ENCODE data around the gene NDUFAF2. TPM values are rescaled to one million over a fixed set of nuclear protein-coding genes. Genes with fewer than 3 reads are reported as not detected.

Gene NDUFAF2
- total and polyA plus RNA-seq, 2 of the 8 experiments (the other 6 are each of a cell fraction or from before 2014, with no cell fraction given), result 10.7 to 46.5 TPM

DNA sequence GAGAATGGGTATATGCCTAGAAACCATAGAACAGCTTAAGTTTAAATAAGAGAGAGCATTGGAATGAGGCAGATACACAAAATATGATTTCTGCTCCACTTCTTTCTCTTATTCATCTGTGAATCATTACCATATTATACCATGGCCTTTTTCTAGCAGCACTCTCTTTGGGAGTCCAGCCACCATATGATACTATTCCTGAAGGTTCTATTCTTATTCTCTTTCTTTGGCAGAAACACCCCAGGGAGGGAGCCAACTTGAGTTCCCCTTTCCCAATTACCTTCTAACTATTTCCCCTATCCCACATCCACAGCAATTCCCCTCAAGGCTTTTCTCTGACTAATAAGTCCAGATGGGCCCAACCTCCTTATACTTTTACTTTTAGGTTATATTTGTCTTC, 55.9 kb downstream of the NDUFAF2 start:
- no peak overlapping the region for H2BK120ac ChIP-seq (replicated peaks; ENCODE audit: low read depth, low read length)
- no peak overlapping the region for H3K14ac ChIP-seq (ENCODE audit: insufficient read length)
- no peak overlapping the region for H3K4ac ChIP-seq (replicated peaks; ENCODE audit: insufficient read length, low read depth, low read length)
- peaks cover 0 to 2% of the 10 kb centered on the region in 2 experiments; a peak in 1 of 4 replicates for H3K79me2 ChIP-seq (ENCODE audit: control insufficient read depth in 1 of 2, insufficient read depth in 2 of 2, low read length in 2 of 2)
- no peak overlapping the region for H2AK5ac ChIP-seq (ENCODE audit: low read depth, low read length)
- FAIRE-seq (no peak), DNase-seq (ENCODE audit: low read depth in 1 of 2, low spot score in 2 of 2) (no peak)
- H2BK20ac ChIP-seq (ENCODE audit: low read length), result no peak overlapping the region
- no peaks in the 10 kb centered on the region for H4K20me1 ChIP-seq (replicated peaks in 1 of 2; ENCODE audit: control insufficient read depth in 1 of 2, insufficient read depth in 2 of 2, low read length in 2 of 2)
- no peak overlapping the region for H4K8ac ChIP-seq (ENCODE audit: extremely low read depth, insufficient read depth, low read length)
- H3K4me3 ChIP-seq (ENCODE audit: extremely low read depth in 1 of 4, insufficient read depth in 2 of 4, low read depth in 3 of 4, low read length in 4 of 4), result no peak overlapping the region
- ChIA-PET POLR2A (ENCODE audit: partially characterized antibody) (interaction anchor here (1.1 kb wide), 1 partner anchor 48 kb away, joined by 4 read pairs; no protein-coding TSS in a partner anchor), CTCF (ENCODE audit: partially characterized antibody) (interaction anchor here (3.3 kb wide), 1 partner anchor 10 kb away, joined by 28 read pairs; no protein-coding TSS in a partner anchor)
- H3K56ac ChIP-seq (replicated peaks; ENCODE audit: insufficient read length, low read depth, low read length), result no peak overlapping the region
- H3K4me1 ChIP-seq (replicated peaks in 1 of 4; ENCODE audit: control insufficient read depth in 3 of 4, insufficient read depth in 4 of 4, low read length in 3 of 4), result peaks cover 0 to 2% (median 0%) of the 10 kb centered on the region in 4 experiments; a peak in 1 of 7 replicates
- H3K23me2 ChIP-seq (ENCODE audit: low read depth, low read length), result no peaks in the 10 kb centered on the region
- H2AFZ ChIP-seq (ENCODE audit: low read length), result no peak overlapping the region
- no peak overlapping the region for H3K18ac ChIP-seq (ENCODE audit: extremely low read depth, low read length)
- no peaks in the 10 kb centered on the region for H3K27me3 ChIP-seq (replicated peaks in 1 of 4; ENCODE audit: control insufficient read depth in 3 of 4, extremely low read depth in 1 of 4, insufficient read depth in 3 of 4, low read length in 3 of 4)
- H3K4me2 ChIP-seq (ENCODE audit: insufficient read depth in 1 of 2, low read depth in 2 of 2, low read length in 2 of 2), result no peak overlapping the region
- no peak overlapping the region for H4K5ac ChIP-seq (ENCODE audit: insufficient read length, low read depth, low read length)
- no peaks in the 10 kb centered on the region for H3K9me3 ChIP-seq (ENCODE audit: insufficient read depth in 2 of 2, low read depth in 1 of 2, low read length in 1 of 2)
- no peak overlapping the region for H2BK15ac ChIP-seq (ENCODE audit: low read length)
- H4K91ac ChIP-seq (replicated peaks; ENCODE audit: insufficient read length, low read length), result no peak overlapping the region
- H2BK12ac ChIP-seq (ENCODE audit: low read depth, low read length), result no peak overlapping the region
- H3K27ac ChIP-seq (ENCODE audit: low read depth, low read length), result no peak overlapping the region
- no peaks in the 10 kb centered on the region for H3K36me3 ChIP-seq (ENCODE audit: control insufficient read depth in 2 of 4, insufficient read depth in 4 of 4, low read length in 3 of 4)
- H3K79me1 ChIP-seq (ENCODE audit: low read depth, low read length), result peaks cover 2% of the 10 kb centered on the region; the same call in 1 of the 2 replicates
- no peak overlapping the region for H2BK5ac ChIP-seq (ENCODE audit: low read depth, low read length)
- H3K23ac ChIP-seq (ENCODE audit: insufficient read length), result no peak overlapping the region
- H3K9ac ChIP-seq (replicated peaks in 1 of 4; ENCODE audit: extremely low read depth in 1 of 4, low read depth in 3 of 4, low read length in 3 of 4), result no peak overlapping the region
- TF ChIP-seq ATF3 (IDR thresholded peaks at IDR 0.05; ENCODE audit: insufficient read depth, low read depth, low read length), result no peak
- no peak for TF ChIP-seq TAF1 (IDR thresholded peaks at IDR 0.05; ENCODE audit: low read depth, low read length)
- no peak for TF ChIP-seq EGR1 (IDR thresholded peaks at IDR 0.05; ENCODE audit: borderline replicate concordance, low read depth, low read length)
- no peak for TF ChIP-seq RNF2 (IDR thresholded peaks at IDR 0.05; ENCODE audit: borderline replicate concordance, low read depth, low read length, missing control alignments, poor library complexity, severe bottlenecking)
- TF ChIP-seq CREB1 (IDR thresholded peaks at IDR 0.05), result no peak
- TF ChIP-seq YY1 (IDR thresholded peaks at IDR 0.05; ENCODE audit: low read depth, low read length), result no peak
- TF ChIP-seq ASH2L (IDR thresholded peaks at IDR 0.05; ENCODE audit: low read length), result no peak
- no peak for TF ChIP-seq SP2 (IDR thresholded peaks at IDR 0.05; ENCODE audit: low read length)
- TF ChIP-seq CBX8 (IDR thresholded peaks at IDR 0.05; ENCODE audit: borderline replicate concordance, low read depth, low read length), result no peak
- TF ChIP-seq HDAC6 (IDR thresholded peaks at IDR 0.05; ENCODE audit: low read depth, low read length), result no peak
- no peak for TF ChIP-seq GABPA (IDR thresholded peaks at IDR 0.05; ENCODE audit: borderline replicate concordance, insufficient read depth, low read length)
- no peak for TF ChIP-seq TAF7 (optimal IDR thresholded peaks at IDR 0.05; ENCODE audit: borderline replicate concordance, low read depth, low read length)
- TF ChIP-seq JUN (IDR thresholded peaks at IDR 0.05; ENCODE audit: low read depth, low read length), result no peak
- TF ChIP-seq POLR2AphosphoS5 (IDR thresholded peaks at IDR 0.05; ENCODE audit: low read depth, low read length), result no peak
